ENCODE results near the gene DECR2. TPM values are rescaled to one million over a fixed set of nuclear protein-coding genes. Genes with fewer than 3 reads are reported as not detected.

DECR2 gene
- total and polyA plus RNA-seq, 2 of the 13 experiments (the other 11 are each of a cell fraction or from before 2014, with no cell fraction given), result 36.3 to 44.6 TPM

GRCh38 chr16:359067-359763 lies 42.5 kb upstream of the DECR2 start (continued):
- TF ChIP-seq HINFP (CRISPR knock-in tag; IDR thresholded peaks at IDR 0.05; ENCODE audit: low read depth) (peak; percentile 62; the same call in 1 of the 2 replicates), LBX2 (CRISPR knock-in tag; IDR thresholded peaks at IDR 0.05; ENCODE audit: borderline replicate concordance) (no peak), CREM (IDR thresholded peaks at IDR 0.05) (peak; percentile 53; the same call in 1 of the 2 replicates), CREM (CRISPR knock-in tag; IDR thresholded peaks at IDR 0.05) (no peak), NKX3-1 (CRISPR knock-in tag; IDR thresholded peaks at IDR 0.05) (no peak), SNAPC4 (CRISPR knock-in tag; IDR thresholded peaks at IDR 0.05) (0 out of 2 replicates have a peak, but pooled peaks have one; percentile 30), ZFX (CRISPR knock-in tag; IDR thresholded peaks at IDR 0.05; ENCODE audit: low read depth) (peak; percentile 90), TOE1 (CRISPR knock-in tag; IDR thresholded peaks at IDR 0.05) (no peak), ZNF570 (CRISPR knock-in tag; IDR thresholded peaks at IDR 0.05; ENCODE audit: borderline replicate concordance) (no peak), U2AF1 (optimal IDR thresholded peaks at IDR 0.05; ENCODE audit: low read depth, low read length) (no peak), ZSCAN21 (CRISPR knock-in tag; IDR thresholded peaks at IDR 0.05; ENCODE audit: borderline replicate concordance) (peak; percentile 56; the same call in 1 of the 2 replicates), E2F5 (CRISPR knock-in tag; conservative IDR thresholded peaks at IDR 0.05) (no peak), SMARCE1 (IDR thresholded peaks at IDR 0.05; ENCODE audit: borderline replicate concordance) (no peak), MXD1 (CRISPR knock-in tag; IDR thresholded peaks at IDR 0.05) (0 out of 2 replicates have a peak, but pooled peaks have one; percentile 17), RARA (CRISPR knock-in tag; IDR thresholded peaks at IDR 0.05) (peak; percentile 85), FOXA3 (CRISPR knock-in tag; IDR thresholded peaks at IDR 0.05) (peak; percentile 69), TFAP4 (IDR thresholded peaks at IDR 0.05; ENCODE audit: borderline replicate concordance, low read depth) (peak; percentile 71; the same call in 1 of the 2 replicates), SALL1 (CRISPR knock-in tag; IDR thresholded peaks at IDR 0.05) (peak; percentile 62)

Data from HepG2 (cell line).